HEK293T (cell line): ENCODE measurements around the gene KRT7.

Source experiments
- CTCF ChIA-PET: fragments of 350-600 bp; formaldehyde crosslinking; extraction: SDS; loops from one replicate; lab custom pipeline; 2021; ENCODE audit warnings: antibody characterized with exemption, inconsistent platforms; lab: Yijun Ruan, JAX
- POLR2A ChIA-PET: fragments of 350-600 bp; formaldehyde crosslinking; extraction: SDS; loops from one replicate; lab custom pipeline; 2020; ENCODE audit warnings: antibody characterized with exemption, inconsistent platforms; lab: Yijun Ruan, JAX
- DNase-seq: peaks from one replicate; pipeline ENCODE4 v3.0.0; 2012; ENCODE audit warnings: mixed read lengths; ENCODE audit errors: extremely low spot score
- ARNT ChIP-seq: fragments of 450-650 bp; IDR thresholded peaks from 2 replicates; pipeline ENCODE4 v1.6.1; 2017; ENCODE audit warnings: mild to moderate bottlenecking
- BHLHE40 ChIP-seq: fragments of 450-650 bp; IDR thresholded peaks from 2 replicates; pipeline ENCODE4 v1.6.1; 2016; ENCODE audit warnings: mild to moderate bottlenecking, moderate library complexity, borderline replicate concordance
- CTBP1 ChIP-seq: fragments of 450-650 bp; IDR thresholded peaks from 2 replicates; pipeline ENCODE4 v1.6.1; 2016; ENCODE audit warnings: borderline replicate concordance
- ELF4 ChIP-seq: fragments of 450-650 bp; IDR thresholded peaks from 2 replicates; pipeline ENCODE4 v1.6.1; 2017; ENCODE audit warnings: antibody characterized with exemption
- FOXA1 ChIP-seq: fragments of 450-650 bp; IDR thresholded peaks from 2 replicates; pipeline ENCODE4 v1.6.1; 2016; ENCODE audit warnings: mild to moderate bottlenecking
- FOXK2 ChIP-seq: fragments of 450-650 bp; IDR thresholded peaks from 2 replicates; pipeline ENCODE4 v1.6.1; 2016; ENCODE audit warnings: mild to moderate bottlenecking
- FOXM1 ChIP-seq: fragments of 450-650 bp; IDR thresholded peaks from 2 replicates; pipeline ENCODE4 v1.6.1; 2017; ENCODE audit warnings: mild to moderate bottlenecking, borderline replicate concordance
- HDGF ChIP-seq: fragments of 450-650 bp; IDR thresholded peaks from 2 replicates; pipeline ENCODE4 v1.6.1; 2017; ENCODE audit warnings: antibody characterized with exemption, borderline replicate concordance
- L3MBTL2 ChIP-seq: fragments of 450-650 bp; conservative IDR thresholded peaks from 2 replicates; pipeline ENCODE4 v1.6.1; 2016; ENCODE audit warnings: mild to moderate bottlenecking
- LEF1 ChIP-seq: fragments of 450-650 bp; IDR thresholded peaks from 2 replicates; pipeline ENCODE4 v1.6.1; 2017; ENCODE audit warnings: mild to moderate bottlenecking, borderline replicate concordance
- NFRKB ChIP-seq: fragments of 450-650 bp; IDR thresholded peaks from 2 replicates; pipeline ENCODE4 v1.6.1; 2016; ENCODE audit warnings: mild to moderate bottlenecking, moderate library complexity
- PKNOX1 ChIP-seq: fragments of 450-650 bp; IDR thresholded peaks from 2 replicates; pipeline ENCODE4 v1.6.1; 2016
- SP1 ChIP-seq: fragments of 450-650 bp; IDR thresholded peaks from 2 replicates; pipeline ENCODE4 v1.6.1; 2017
- SUZ12 ChIP-seq: fragments of 450-650 bp; IDR thresholded peaks from 2 replicates; pipeline ENCODE4 v1.6.1; 2016; ENCODE audit warnings: mild to moderate bottlenecking
- TARDBP ChIP-seq: fragments of 450-650 bp; IDR thresholded peaks from 2 replicates; pipeline ENCODE4 v1.6.1; 2016
- ZNF384 ChIP-seq: fragments of 450-650 bp; IDR thresholded peaks from 2 replicates; pipeline ENCODE4 v1.6.1; 2016

KRT7 gene

GRCh38 chr12:52193532-52193931 lies 39.5 kb upstream of the KRT7 start:
- no peak for TF ChIP-seq FOXK2
- TF ChIP-seq ARNT, result no peak
- TF ChIP-seq HDGF, result no peak
- TF ChIP-seq ZNF384, result no peak
- no peak for TF ChIP-seq ELF4
- no peak for TF ChIP-seq FOXM1
- no peak for TF ChIP-seq SP1
- no peak for TF ChIP-seq NFRKB
- no peak for TF ChIP-seq PKNOX1
- TF ChIP-seq CTBP1, result no peak
- TF ChIP-seq FOXA1, result no peak
- no peak for TF ChIP-seq SUZ12
- no peak for TF ChIP-seq L3MBTL2
- TF ChIP-seq LEF1, result no peak
- DNase-seq, result no peak
- ChIA-PET CTCF (no interaction called here), POLR2A (no interaction called here)

- CTCF ChIA-PET, result no interaction called here
- POLR2A ChIA-PET, result no interaction called here
- TF ChIP-seq BHLHE40, result no peak
- TF ChIP-seq TARDBP, result no peak
- TF ChIP-seq LEF1, result no peak
- TF ChIP-seq CTBP1, result no peak
- no peak for TF ChIP-seq SUZ12
- TF ChIP-seq FOXM1, result no peak
- no peak for TF ChIP-seq ELF4
- TF ChIP-seq SP1, result no peak
- no peak for TF ChIP-seq PKNOX1
- no peak for TF ChIP-seq HDGF
- TF ChIP-seq NFRKB, result no peak
- no peak for TF ChIP-seq ZNF384
- TF ChIP-seq L3MBTL2, result no peak
- TF ChIP-seq FOXA1, result no peak
- TF ChIP-seq ARNT, result no peak
- no peak for TF ChIP-seq FOXK2
- DNase-seq, result no peak
Observed at GRCh38 chr12:52193991-52194390, 39.1 kb upstream of the KRT7 start.

- ChIA-PET CTCF (no interaction called here), POLR2A (no interaction called here)
- TF ChIP-seq NFRKB (no peak), FOXA1 (no peak), BHLHE40 (no peak), ARNT (no peak), ELF4 (no peak), HDGF (no peak), FOXM1 (no peak), SUZ12 (no peak), CTBP1 (no peak), TARDBP (no peak), LEF1 (no peak), SP1 (no peak), L3MBTL2 (no peak), PKNOX1 (no peak), ZNF384 (no peak), FOXK2 (no peak)
- DNase-seq, result no peak
Observed at GRCh38 chr12:52195065-52195730, 37.8 kb upstream of the KRT7 start.

- no peak for DNase-seq
- ChIA-PET CTCF (no interaction called here), POLR2A (no interaction called here)
- TF ChIP-seq ELF4 (no peak), LEF1 (no peak), BHLHE40 (no peak), FOXM1 (no peak), NFRKB (no peak), ARNT (no peak), PKNOX1 (no peak)
Observed at GRCh38 chr12:52197371-52198231, 35.4 kb upstream of the KRT7 start.

- CTCF ChIA-PET, result no interaction called here
- POLR2A ChIA-PET, result no interaction called here
- TF ChIP-seq FOXM1 (no peak), ELF4 (no peak), CTBP1 (no peak), SP1 (no peak), NFRKB (no peak), LEF1 (no peak), HDGF (no peak), FOXA1 (no peak), ARNT (no peak), TARDBP (no peak), SUZ12 (no peak), ZNF384 (no peak)
- no peak for DNase-seq
Observed at GRCh38 chr12:52198454-52199215, 34.4 kb upstream of the KRT7 start.
